Measurements from ENCODE around the gene HECTD2. TPM values are rescaled to one million over a fixed set of nuclear protein-coding genes. Genes with fewer than 3 reads are reported as not detected.
A peak's percentile ranks its signal among the peaks of the same experiment; 100 is the strongest.

The HECTD2 gene
- total RNA-seq, 1 experiment from 2014 or later = 9.4 TPM

DNA sequence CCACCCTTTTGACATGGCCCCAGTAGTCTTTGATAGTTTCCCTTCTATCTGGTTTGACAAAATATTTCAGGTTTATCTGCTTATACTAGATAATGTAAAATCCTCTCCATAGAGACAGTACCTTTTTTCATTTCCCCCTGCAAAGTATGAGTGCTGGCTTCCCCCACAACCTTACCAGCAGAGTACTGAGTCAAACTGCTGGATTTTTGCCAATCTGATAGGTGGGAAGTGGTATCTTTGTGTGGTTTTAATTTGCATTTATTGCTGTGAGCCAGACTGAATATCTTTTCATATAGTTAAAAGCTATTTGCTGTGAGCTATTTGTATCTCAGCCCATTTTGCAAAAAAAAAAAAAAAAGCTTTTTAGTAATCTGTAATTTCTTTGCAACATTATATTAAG, 32.1 kb upstream of the HECTD2 start (continued):
- TF ChIP-seq PRRX2 (CRISPR knock-in tag; IDR thresholded peaks at IDR 0.05) (no peak), HMGA2 (CRISPR knock-in tag; IDR thresholded peaks at IDR 0.05) (no peak), TP53 (CRISPR knock-in tag; IDR thresholded peaks at IDR 0.05) (no peak), TEAD4 (CRISPR knock-in tag; IDR thresholded peaks at IDR 0.05) (no peak), IRF2 (CRISPR knock-in tag; IDR thresholded peaks at IDR 0.05; ENCODE audit: borderline replicate concordance, low read depth) (no peak), CBFB (CRISPR knock-in tag; IDR thresholded peaks at IDR 0.05; ENCODE audit: low read depth) (no peak)

DNA sequence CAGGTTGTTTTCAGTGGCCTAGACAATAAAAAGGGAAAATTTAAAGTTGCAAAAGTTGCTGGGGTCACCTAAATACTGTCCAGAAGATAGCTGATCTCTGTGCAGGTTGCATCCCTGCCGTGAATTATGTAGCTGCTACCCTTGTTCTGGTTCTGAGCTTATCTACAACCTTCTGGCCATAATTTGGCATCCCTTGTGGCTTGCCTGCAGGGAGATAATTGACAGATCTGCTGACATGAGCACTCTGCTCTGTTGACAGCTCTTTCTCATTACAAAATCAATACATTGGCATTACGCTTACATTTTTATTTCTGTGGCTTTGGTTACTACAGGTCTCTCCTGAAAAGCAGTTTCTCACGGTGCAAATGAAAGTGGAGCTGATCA, 29.3 kb upstream of the HECTD2 start:
- H3K36me3 Mint-ChIP-seq = peaks cover 6% of the 10 kb centered on the region; the same call in 1 of the 2 replicates
- TF ChIP-seq ELF4 (CRISPR knock-in tag; IDR thresholded peaks at IDR 0.05; ENCODE audit: low read depth) (no peak), ZNF317 (CRISPR knock-in tag; IDR thresholded peaks at IDR 0.05; ENCODE audit: borderline replicate concordance, low read depth) (no peak), FOXK1 (CRISPR knock-in tag; IDR thresholded peaks at IDR 0.05) (no peak), IRF2 (CRISPR knock-in tag; IDR thresholded peaks at IDR 0.05; ENCODE audit: borderline replicate concordance, low read depth) (no peak), EMX1 (CRISPR knock-in tag; IDR thresholded peaks at IDR 0.05) (no peak), NR3C1 (CRISPR knock-in tag; conservative IDR thresholded peaks at IDR 0.05; ENCODE audit: low read depth) (no peak)
- TF ChIP-seq, protein P1, sequence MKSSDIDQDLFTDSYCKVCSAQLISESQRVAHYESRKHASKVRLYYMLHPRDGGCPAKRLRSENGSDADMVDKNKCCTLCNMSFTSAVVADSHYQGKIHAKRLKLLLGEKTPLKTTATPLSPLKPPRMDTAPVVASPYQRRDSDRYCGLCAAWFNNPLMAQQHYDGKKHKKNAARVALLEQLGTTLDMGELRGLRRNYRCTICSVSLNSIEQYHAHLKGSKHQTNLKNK (CRISPR knock-in tag; IDR thresholded peaks at IDR 0.05) = no peak
- TF ChIP-seq, protein P2, sequence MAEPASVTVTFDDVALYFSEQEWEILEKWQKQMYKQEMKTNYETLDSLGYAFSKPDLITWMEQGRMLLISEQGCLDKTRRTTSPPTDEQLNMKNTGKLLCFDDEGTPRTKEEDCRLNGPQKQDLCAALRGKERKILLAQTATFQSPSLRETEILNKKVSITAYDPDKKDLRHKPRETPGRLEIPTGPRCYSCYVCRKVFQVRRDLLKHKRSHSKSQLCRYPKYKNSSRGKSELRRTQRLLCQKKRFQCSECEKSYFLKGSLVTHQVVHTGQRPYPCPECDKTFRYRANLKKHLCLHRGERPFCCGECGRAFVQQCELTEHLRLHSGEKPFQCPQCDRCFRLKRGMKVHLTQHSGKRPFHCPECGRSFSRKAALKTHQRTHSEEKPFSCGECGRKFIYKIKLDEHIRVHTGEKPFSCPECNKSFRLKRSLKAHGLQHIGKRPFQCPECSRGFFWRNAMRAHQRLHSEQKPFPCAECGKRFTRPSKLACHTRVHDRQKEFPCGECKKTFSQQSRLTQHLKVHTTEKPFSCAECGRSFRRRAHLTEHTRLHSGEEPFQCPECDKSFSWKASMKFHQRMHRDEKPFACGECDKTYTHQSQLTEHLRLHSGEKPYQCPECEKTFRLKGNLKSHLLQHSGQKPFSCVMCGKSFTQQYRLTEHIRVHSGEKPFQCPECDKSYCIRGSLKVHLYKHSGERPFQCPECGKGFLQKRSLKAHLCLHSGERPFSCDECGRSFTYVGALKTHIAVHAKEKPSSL (CRISPR knock-in tag; conservative IDR thresholded peaks at IDR 0.05) = no peak
- TF ChIP-seq, protein P3, sequence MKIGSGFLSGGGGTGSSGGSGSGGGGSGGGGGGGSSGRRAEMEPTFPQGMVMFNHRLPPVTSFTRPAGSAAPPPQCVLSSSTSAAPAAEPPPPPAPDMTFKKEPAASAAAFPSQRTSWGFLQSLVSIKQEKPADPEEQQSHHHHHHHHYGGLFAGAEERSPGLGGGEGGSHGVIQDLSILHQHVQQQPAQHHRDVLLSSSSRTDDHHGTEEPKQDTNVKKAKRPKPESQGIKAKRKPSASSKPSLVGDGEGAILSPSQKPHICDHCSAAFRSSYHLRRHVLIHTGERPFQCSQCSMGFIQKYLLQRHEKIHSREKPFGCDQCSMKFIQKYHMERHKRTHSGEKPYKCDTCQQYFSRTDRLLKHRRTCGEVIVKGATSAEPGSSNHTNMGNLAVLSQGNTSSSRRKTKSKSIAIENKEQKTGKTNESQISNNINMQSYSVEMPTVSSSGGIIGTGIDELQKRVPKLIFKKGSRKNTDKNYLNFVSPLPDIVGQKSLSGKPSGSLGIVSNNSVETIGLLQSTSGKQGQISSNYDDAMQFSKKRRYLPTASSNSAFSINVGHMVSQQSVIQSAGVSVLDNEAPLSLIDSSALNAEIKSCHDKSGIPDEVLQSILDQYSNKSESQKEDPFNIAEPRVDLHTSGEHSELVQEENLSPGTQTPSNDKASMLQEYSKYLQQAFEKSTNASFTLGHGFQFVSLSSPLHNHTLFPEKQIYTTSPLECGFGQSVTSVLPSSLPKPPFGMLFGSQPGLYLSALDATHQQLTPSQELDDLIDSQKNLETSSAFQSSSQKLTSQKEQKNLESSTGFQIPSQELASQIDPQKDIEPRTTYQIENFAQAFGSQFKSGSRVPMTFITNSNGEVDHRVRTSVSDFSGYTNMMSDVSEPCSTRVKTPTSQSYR (CRISPR knock-in tag; IDR thresholded peaks at IDR 0.05) = no peak
- TF ChIP-seq, protein P4, sequence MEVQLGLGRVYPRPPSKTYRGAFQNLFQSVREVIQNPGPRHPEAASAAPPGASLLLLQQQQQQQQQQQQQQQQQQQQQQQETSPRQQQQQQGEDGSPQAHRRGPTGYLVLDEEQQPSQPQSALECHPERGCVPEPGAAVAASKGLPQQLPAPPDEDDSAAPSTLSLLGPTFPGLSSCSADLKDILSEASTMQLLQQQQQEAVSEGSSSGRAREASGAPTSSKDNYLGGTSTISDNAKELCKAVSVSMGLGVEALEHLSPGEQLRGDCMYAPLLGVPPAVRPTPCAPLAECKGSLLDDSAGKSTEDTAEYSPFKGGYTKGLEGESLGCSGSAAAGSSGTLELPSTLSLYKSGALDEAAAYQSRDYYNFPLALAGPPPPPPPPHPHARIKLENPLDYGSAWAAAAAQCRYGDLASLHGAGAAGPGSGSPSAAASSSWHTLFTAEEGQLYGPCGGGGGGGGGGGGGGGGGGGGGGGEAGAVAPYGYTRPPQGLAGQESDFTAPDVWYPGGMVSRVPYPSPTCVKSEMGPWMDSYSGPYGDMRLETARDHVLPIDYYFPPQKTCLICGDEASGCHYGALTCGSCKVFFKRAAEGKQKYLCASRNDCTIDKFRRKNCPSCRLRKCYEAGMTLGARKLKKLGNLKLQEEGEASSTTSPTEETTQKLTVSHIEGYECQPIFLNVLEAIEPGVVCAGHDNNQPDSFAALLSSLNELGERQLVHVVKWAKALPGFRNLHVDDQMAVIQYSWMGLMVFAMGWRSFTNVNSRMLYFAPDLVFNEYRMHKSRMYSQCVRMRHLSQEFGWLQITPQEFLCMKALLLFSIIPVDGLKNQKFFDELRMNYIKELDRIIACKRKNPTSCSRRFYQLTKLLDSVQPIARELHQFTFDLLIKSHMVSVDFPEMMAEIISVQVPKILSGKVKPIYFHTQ (CRISPR knock-in tag; IDR thresholded peaks at IDR 0.05) = no peak
- no peak for ATAC-seq
- peaks cover 4% of the 10 kb centered on the region for H3K4me1 Mint-ChIP-seq
- no peak for DNase-seq (ENCODE audit: low spot score)
- ChIA-PET POLR2A (no interaction called here), CTCF (interaction anchor here (1.2 to 1.6 kb wide), 2 partner anchors 85 to 171 kb away, joined by 3 to 6 read pairs; no protein-coding TSS in a partner anchor)
- H3K27me3 Mint-ChIP-seq (ENCODE audit: low read depth) = peaks cover 8% of the 10 kb centered on the region; the same call in 1 of the 2 replicates
- no peak overlapping the region for H3K27ac Mint-ChIP-seq
- H3K4me3 Mint-ChIP-seq = no peak overlapping the region
- peaks cover 29% of the 10 kb centered on the region for H3K9me3 Mint-ChIP-seq

DNA sequence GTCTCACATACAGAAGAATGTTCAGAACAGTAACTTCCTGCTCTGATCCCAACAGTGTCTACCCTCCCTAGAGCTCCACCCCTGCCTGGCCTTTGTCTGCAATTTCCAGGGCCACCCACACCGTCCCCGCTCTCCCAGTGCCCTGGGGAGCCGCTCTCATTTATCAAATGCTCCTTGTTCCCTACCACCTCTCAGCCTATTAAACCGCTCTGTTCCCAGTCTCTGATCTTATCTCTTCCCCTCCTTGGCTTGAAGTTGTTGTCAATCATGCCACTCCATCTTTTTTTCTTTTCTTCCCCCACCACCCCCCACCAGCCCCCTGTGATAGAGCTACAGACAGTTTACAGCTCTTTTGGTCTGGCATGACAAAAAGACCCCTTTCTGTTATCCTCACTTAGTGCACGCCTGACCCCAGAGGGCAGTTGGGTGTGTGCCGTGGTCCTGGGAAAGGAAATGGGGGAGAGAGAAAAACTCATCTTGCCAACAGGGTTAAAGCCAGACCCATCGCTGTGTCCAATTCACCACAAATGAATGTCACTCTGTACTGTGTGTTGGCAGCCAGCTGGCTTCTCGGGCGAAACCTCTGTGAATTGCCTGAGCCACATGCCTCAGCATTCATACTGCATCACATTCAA, 28.8 kb upstream of the HECTD2 start:
- H3K9me3 Mint-ChIP-seq = peaks cover 26% of the 10 kb centered on the region
- peak; percentile 83 for ATAC-seq
- DNase-seq (ENCODE audit: low spot score) = no peak
- peaks cover 6% of the 10 kb centered on the region; the same call in 1 of the 2 replicates for H3K36me3 Mint-ChIP-seq
- ChIA-PET CTCF (interaction anchor here (1.2 to 1.7 kb wide), 3 partner anchors 83 to 170 kb away, joined by 3 to 8 read pairs (median 6); no protein-coding TSS in a partner anchor), POLR2A (no interaction called here)
- H3K27me3 Mint-ChIP-seq (ENCODE audit: low read depth) = peaks cover 8% of the 10 kb centered on the region; the same call in 1 of the 2 replicates
- H3K27ac Mint-ChIP-seq = no peak overlapping the region
- no peak for TF ChIP-seq NFE2L1 (CRISPR knock-in tag; IDR thresholded peaks at IDR 0.05)
- TF ChIP-seq, protein P5, sequence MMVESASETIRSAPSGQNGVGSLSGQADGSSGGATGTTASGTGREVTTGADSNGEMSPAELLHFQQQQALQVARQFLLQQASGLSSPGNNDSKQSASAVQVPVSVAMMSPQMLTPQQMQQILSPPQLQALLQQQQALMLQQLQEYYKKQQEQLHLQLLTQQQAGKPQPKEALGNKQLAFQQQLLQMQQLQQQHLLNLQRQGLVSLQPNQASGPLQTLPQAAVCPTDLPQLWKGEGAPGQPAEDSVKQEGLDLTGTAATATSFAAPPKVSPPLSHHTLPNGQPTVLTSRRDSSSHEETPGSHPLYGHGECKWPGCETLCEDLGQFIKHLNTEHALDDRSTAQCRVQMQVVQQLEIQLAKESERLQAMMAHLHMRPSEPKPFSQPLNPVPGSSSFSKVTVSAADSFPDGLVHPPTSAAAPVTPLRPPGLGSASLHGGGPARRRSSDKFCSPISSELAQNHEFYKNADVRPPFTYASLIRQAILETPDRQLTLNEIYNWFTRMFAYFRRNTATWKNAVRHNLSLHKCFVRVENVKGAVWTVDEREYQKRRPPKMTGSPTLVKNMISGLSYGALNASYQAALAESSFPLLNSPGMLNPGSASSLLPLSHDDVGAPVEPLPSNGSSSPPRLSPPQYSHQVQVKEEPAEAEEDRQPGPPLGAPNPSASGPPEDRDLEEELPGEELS (CRISPR knock-in tag; IDR thresholded peaks at IDR 0.05) = no peak
- TF ChIP-seq, protein P6, sequence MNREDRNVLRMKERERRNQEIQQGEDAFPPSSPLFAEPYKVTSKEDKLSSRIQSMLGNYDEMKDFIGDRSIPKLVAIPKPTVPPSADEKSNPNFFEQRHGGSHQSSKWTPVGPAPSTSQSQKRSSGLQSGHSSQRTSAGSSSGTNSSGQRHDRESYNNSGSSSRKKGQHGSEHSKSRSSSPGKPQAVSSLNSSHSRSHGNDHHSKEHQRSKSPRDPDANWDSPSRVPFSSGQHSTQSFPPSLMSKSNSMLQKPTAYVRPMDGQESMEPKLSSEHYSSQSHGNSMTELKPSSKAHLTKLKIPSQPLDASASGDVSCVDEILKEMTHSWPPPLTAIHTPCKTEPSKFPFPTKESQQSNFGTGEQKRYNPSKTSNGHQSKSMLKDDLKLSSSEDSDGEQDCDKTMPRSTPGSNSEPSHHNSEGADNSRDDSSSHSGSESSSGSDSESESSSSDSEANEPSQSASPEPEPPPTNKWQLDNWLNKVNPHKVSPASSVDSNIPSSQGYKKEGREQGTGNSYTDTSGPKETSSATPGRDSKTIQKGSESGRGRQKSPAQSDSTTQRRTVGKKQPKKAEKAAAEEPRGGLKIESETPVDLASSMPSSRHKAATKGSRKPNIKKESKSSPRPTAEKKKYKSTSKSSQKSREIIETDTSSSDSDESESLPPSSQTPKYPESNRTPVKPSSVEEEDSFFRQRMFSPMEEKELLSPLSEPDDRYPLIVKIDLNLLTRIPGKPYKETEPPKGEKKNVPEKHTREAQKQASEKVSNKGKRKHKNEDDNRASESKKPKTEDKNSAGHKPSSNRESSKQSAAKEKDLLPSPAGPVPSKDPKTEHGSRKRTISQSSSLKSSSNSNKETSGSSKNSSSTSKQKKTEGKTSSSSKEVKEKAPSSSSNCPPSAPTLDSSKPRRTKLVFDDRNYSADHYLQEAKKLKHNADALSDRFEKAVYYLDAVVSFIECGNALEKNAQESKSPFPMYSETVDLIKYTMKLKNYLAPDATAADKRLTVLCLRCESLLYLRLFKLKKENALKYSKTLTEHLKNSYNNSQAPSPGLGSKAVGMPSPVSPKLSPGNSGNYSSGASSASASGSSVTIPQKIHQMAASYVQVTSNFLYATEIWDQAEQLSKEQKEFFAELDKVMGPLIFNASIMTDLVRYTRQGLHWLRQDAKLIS (CRISPR knock-in tag; IDR thresholded peaks at IDR 0.05; ENCODE audit: borderline replicate concordance) = no peak
- H3K4me1 Mint-ChIP-seq = peaks cover 4% of the 10 kb centered on the region
- H3K4me3 Mint-ChIP-seq = no peak overlapping the region
